HG03064 (cell line): ENCODE measurements around the gene COX7B2.

Source experiments
- ATAC-seq: cut with Tn5 transposase; IDR thresholded peaks from one replicate; pipeline ENCODE4 v1.9.1; 2021; ENCODE audit warnings: low read depth; ENCODE audit not compliant: unreplicated experiment

Gene COX7B2, protein sequence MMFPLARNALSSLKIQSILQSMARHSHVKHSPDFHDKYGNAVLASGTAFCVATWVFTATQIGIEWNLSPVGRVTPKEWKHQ

DNA sequence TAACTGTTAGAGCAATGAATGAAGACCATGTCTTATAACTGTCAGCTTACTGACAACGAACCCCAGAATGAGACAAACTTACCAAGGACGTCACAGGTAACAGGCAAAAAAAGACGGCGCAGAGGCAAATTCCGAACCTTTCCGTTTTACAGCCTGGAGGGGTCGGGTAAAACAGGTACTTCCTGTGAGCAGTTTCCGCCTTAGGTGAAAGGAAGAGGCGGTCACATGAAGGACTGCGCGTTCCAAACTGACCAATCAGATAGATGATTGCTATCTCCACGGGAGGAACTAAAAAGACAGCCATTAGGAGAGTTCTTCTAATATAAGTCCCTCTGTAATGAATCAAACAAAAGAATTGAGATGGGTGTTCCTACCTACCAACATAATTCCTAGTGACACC lies at the start of gene COX7B2:
COX7B2 (minus strand) TSS at position 168 of the 400 bp plus-strand sequence. CDS start 174,053 bp downstream, outside the sequence.
- ATAC-seq, result no peak

DNA sequence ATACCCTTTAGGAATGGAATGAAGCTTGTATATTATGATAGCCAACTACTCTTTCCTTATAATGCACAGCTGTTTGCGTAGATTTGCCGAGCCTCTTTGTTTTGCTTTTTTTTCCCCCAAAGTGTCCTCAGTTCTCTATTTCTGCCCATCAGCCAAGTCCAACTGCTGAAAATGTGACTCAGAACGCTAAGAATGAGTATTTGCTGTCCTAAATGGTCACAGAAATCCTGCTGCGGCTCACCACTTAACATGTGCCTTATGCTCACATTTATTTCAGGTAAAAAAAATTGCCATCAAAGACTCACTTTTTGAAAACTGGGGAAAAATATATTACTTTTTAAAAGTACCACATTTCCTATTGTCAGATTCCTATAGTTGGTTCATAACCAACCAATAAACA lies 47.4 kb upstream of the COX7B2 start:
- ATAC-seq, result no peak

DNA sequence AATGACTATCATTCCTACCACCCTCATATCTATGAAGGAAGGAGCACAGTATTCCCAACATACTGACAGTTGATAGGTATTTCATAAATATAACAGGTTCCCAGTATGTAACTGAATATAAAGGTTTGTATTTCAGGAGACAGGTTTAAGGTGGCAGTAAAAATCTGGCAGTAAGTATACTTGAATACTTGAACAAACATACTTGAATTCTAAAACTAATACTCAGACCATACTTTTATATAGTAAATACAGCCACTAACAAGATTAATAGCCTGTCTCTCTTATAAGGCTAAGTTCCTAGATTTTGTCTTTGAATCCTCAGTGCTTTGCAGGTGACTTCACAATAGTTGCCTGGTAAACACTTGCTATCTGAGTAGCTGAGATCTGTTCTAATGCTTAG lies 46.6 kb upstream of the COX7B2 start:
- ATAC-seq, result no peak

DNA sequence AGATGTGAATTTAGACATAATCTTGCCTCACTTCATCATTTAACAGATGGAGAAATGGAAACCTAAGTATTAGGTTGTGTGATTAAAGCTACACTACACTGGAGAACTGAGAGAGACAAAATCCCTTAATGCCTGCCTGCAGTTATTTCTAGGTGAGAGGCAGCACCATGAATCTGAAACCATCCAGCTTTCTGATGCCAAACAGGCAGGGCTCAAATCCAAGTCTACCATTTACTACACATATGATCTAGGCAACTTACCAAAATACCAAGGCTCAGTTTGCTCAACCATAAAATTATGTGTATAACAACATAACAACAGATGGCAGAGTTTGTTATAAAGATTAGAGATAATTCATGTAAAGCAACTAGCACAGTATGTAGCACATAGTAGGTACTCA lies 45.6 kb upstream of the COX7B2 start:
- no peak for ATAC-seq

DNA sequence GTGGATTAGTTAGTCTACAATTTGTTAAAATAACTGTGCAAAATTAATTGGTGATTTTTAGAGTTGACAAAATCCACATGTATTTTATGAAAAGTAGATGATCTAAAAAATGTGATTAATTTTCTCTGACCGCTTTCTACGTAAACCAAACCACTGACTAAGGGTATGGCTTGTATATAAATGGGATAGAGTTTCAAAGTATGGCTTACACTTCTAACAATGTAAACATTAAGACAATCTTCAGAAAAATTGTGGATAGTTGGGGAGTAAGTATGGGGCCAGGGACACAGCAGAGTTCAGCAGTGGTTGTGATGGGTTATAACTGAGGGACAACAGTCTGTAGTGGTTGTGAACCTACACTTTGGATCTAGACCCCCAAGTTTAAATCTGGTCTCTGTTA lies 44.5 kb upstream of the COX7B2 start:
- no peak for ATAC-seq

DNA sequence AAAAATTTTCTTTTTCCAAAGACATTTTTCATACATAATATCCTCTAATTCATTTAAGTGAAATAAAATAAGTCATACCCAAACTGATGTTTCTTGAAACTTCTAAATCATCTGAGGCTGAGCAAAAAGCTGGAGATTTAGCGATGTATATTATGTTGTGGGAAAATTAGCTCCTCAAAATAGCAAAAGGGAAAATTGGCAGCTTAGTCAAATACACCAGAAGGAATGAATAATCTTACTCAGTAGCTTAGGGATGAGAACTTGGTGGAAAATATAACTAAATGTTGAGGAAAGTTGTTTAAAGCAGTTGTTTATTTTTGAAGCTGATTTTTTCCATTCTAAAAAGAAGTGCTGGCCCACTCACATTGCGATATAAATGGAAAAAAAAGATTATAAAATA lies 43.4 kb upstream of the COX7B2 start:
- no peak for ATAC-seq

DNA sequence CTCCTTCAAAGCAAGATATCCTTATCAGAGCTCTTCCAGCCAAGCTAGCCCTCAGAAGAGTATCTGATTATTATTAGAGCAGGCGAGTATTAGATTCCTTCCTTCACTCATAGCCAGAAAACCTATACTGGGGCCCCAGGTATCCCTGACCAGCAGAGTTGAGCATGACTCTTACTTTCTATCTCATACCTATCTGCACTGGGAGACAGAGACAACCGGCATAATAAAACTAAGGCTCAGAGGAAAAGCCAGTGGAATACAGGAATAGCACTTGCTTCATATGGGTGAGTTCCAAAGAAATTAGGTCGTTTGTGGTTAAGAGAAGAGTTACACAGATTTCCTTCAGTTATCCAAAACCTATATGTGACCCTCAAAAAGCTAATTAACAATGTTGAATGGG lies 41.8 kb upstream of the COX7B2 start:
- no peak for ATAC-seq

DNA sequence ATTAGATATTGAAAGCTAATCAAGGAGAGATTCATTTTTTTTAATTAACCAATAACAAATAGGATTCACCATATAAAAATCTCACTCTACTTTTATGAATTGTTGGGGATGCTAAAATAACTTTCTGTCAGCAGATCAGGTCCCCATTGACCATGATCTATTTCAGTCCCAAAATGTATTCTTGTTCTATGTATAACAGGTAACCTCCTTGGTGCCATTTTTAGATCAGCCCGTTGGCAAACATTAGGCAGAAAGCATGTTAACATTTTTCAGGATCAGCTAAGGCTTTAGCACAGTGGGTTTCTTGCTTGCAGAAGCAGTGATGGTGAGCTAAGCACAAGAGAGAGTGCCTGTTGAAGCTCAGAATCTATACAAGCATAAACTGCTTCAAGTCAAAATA lies 40.8 kb upstream of the COX7B2 start:
- ATAC-seq, result no peak

DNA sequence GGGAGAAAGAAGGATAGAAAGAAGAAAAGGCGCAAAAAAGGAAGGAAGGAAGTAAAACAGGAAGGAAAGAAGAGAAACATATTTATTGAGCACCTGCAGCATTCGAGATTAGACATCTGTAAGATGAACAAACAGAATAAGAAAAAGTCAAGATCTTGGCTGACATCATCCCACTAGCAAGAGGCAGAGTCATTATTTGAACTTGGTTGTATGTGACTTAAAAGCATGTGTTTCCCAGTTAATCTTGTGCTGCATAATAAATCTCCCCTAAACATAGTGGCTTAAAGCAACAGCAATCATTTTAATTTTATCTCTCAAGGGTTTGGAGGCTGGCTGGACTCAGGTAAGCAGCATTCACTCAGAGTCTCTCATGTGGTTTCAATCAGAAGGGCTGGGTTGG lies 38.5 kb upstream of the COX7B2 start:
- ATAC-seq, result no peak

DNA sequence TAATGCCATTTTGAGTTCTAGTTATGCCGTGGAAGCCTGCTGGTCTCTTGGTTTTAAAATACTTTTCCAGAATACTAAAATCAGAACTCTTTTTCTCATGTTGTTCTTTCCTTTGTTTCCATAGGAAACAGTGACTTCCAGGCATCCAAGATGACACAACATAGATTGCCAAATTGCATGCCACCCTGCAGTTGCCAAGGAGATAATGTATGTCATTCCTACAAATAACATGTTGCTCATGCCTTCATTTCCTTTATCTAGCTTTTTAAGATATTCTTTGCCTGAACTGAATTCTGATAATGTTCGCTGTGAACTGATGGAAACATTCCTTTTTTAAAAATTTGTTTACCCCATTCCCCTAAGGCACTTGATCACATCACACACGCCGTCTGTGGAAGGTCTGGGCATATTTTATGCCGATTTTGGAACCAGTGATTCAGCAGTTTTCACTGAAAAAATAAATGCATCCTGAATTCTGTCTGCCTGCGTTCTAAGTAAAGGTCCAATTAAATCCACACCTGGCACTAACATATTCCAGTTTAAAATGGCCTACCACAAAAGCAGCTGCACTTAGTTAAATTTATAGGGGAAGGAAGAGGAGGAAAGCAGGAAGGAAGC lies 38.0 kb upstream of the COX7B2 start:
- ATAC-seq, result no peak

DNA sequence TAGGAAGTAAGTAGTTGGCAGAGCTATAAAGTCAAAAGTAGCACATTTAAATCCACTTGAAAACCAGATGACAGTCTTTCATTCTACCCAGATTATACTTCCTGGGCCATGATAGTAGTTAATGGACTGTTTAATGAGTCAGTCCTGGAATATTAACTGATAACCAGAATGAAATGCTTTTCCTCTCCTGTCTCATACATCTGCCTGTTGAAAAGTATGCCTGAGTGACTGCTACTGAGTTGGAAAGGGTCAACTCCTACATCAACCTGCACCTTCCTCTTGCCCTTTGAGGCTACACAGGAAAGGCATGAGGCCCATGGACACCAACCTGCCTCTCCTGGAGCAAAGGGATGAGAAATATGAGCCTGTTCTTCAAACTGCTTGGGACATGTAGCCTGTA lies 36.0 kb upstream of the COX7B2 start:
- ATAC-seq, result no peak

DNA sequence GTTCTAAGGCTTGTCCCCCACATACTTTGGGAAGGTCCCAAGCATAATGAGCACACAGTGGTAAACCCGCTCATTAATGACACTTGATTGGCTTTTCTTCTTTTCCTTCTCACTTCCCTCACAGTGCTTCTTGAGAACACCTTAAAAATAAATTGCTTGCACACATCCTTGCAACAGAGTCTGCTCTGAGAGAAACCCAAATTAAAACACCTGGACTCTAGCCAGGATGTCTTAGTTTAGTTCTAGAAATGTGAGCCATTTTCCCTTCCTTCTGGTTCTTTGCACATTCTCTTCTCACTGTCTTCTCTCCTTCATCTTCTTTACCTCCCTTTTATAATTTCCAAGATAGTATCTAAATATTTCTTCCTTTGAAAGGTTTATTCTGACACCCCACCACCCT lies 35.3 kb upstream of the COX7B2 start:
- ATAC-seq, result no peak

DNA sequence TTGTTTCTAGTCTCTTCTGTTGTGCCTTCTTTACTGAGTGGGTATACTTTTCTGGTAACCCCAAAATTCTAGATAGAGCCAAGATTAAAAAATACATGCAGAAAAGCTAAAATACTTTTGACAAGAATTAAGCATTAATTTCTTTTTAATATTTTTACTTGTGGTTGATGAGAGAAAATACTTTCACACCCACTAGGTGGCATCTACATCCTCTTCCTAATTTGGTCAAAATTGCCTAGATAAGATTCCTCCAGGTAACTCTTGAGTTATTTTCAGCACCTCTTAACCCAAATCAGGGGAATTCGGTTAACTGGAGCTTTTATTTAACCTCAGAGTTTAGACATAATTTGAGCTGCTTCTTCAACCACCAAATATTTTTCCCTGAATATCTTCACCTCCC lies 28.4 kb upstream of the COX7B2 start:
- no peak for ATAC-seq

DNA sequence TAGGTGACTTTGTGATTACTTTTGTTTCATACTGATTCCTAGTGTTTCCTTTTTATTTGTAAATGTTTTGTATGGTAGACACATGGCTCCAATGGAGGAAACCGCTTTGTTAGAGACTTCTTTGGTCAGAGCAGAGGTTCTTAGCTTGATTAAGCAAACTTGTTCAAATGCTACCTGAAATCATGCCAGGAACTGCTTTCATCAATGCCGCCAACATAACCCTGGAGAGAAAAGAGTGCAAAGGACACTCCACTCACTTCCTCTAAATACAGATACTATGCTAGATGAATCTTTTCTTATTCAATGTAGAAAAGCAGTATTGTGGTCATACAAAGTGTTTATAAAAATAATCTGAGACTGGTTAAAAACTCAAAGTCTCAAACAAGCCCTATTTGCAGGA lies 25.7 kb upstream of the COX7B2 start:
- no peak for ATAC-seq

DNA sequence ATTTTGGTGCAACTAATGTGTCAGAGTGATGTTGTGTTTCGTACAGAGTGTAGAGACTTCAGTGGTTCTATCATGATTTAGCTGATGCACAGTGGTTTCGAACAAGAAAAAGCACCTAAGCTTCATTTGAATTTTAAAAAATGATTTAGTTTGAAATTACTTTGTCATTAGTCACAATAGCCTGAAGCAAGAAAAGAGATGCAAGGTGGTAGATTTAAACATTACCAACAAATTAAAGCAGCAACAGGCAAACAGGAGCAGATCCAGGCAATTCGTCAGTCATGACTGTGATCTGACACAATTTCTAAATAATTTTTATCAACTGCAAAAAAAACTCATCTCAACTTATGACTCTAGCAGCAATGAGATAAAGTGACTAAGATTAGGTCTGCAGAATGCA lies 24.6 kb upstream of the COX7B2 start:
- no peak for ATAC-seq

DNA sequence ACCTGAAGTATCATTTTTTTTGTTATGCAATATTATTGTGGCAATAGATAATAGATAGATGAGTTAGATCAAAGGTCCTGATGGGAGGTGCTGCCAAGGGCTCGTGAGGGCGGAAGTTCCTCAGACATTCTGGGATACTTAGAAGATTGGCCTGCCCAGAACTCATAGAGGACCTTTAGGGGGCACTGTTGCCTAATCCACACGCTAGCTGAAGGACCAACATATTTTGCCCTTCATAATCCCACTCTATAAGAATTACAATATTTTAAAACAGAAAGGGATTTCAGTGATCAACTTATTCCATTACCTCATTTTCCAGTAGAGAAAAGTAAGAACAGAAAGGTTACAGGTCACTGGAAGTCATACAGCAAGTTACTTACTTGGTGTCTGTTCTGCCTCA lies 22.9 kb upstream of the COX7B2 start:
- peak; percentile 56 for ATAC-seq

DNA sequence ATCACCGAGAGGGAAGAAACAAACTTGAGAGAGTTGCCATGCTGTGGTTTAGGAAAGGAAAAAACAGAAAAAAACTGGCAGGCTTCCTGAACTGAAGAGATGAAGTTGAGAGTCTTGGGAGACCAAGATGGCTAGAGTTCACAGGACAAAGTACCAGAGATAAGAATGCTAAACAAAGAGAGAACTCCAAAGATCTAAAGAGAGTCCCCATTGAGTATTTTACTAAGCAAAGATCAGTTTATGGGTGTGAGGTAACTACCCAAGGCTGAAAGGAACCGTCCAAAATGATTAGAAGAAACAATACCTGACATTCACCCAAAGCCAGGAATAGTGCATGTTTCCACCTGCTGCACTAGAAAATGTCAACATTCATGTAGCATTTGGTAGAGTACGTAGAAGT lies 21.8 kb upstream of the COX7B2 start:
- ATAC-seq, result no peak

DNA sequence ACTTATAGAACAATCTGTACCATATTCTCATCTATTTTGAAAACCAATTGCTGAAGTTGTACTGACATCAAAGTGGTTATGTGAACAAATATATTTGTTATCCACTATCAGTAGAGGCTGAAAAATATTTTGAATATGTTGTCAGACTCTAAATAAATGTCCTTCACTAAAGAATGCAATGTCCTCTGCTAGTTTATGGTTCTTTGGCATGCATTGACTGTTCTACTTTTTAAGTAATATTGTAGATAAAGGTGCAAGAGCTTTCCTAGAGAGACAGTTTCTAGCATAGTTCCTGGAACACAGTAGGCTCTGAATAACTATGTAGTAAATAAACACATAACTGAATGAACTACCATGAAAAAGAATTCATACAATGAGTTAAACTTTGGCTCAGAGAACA lies 18.2 kb upstream of the COX7B2 start:
- no peak for ATAC-seq

DNA sequence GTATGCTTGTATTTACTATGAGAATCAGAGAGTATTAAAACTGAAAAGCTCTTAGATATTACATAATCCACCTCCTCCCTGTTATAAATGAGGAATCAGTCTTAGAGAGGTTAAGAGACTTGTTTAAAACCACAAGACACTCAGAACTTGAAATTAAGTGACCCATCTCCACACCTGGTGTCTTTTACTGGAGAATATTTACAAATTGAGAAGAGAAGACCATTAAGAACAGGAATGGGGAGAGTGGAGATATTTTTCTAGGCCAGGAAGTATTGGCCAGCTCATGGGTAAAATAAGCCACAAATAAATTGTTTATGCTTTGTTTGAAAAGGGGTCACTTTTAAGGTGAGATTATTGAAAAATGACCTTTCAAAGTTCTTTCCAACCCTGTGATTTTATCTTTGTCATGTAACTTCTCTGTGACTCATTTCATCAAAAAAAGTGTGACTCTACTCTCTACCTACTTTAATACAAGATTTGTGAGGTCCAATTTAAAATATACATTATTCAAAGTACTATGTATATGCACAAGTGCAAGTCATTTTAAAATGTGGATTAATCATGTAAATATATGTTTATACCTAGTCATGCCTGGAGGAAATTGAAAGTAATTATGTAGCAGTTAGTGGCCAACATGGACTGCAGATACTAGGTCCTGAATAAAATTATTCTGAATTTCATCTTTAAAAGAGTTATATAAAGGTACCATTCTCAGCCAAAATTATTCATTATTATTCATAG lies 15.9 kb upstream of the COX7B2 start:
- ATAC-seq, result no peak

DNA sequence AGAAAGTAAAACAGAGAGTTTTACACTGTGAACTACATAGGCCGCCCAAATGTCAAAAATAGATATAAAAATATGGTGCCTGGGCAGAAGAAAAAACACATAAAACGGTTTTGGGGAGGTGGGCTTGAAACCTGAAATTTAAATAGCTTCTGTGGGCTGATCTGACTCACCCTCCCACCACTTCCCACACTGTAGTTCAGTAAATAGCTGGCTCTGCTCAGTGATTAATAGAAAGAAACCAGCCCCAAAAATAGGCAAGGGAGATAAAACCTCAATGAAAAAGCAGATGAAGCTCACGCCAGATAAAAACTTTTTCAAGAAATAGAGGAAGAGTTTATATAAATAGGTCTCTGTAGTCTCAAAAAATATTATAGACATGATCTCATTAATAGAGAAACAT lies 13.2 kb upstream of the COX7B2 start:
- no peak for ATAC-seq

DNA sequence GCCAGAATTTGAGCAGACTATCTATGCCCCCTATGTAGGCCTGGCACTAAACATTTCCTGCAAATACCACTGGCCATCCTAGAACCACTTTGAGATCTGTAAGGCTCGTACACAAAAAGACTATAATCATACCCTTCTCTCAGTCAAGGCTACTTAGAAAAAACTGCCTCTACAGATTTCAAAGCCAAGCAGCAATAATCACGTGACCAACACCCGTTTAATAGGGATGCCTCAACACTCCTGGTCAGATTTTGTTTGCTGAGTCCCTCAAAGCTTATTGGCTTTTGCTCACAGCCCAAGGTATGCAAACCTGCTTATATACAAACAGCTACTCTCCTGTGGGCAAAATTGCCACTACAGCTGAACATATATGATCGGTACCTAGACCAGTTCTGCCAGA lies 897 bp downstream of the COX7B2 start:
- no peak for ATAC-seq

DNA sequence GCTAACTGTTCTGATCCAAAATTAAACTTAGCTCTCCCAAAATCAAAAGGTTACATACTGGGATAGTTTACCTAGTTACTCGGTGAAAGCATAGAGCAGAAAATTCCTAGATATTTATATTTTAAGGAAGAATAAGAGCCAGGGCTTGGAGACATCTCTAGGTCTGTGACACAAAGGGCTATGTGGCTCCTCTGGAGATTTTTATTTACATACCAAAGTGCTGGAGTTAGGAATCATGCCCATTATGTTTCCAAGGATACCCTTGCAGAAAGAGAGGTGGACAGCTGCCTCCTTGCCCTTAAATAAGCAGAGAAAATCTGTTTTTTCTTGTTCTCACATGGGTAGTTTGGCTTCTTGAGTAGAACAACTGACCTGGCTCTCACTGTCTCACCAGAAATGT lies 9.0 kb downstream of the COX7B2 start:
- ATAC-seq, result no peak
